GM12875 (cell line): ENCODE measurements around the gene THSD7A.

Source experiments
- H3K4me3 ChIP-seq: one replicate; pipeline ENCODE4 v1.5.1; 2011; ENCODE audit warnings: low read depth, low read length, control low read depth
- CTCF ChIP-seq: IDR thresholded peaks from 2 replicates; pipeline ENCODE4 v1.5.1; 2011; ENCODE audit warnings: low read depth, mild to moderate bottlenecking, control low read depth, inconsistent platforms, low read length, moderate library complexity, borderline replicate concordance; ENCODE audit not compliant: insufficient read depth

The THSD7A gene

GRCh38 chr7:11613292-11613930 lies 218.6 kb downstream of the THSD7A start:
- no peak for TF ChIP-seq CTCF
- no peak overlapping the region for H3K4me3 ChIP-seq

- no peak for TF ChIP-seq CTCF
- no peak overlapping the region for H3K4me3 ChIP-seq
Measured at GRCh38 chr7:11612737-11613136, 219.3 kb downstream of the THSD7A start.

GRCh38 chr7:11609096-11609670 lies 222.8 kb downstream of the THSD7A start:
- no peak for TF ChIP-seq CTCF
- H3K4me3 ChIP-seq = no peak overlapping the region

DNA sequence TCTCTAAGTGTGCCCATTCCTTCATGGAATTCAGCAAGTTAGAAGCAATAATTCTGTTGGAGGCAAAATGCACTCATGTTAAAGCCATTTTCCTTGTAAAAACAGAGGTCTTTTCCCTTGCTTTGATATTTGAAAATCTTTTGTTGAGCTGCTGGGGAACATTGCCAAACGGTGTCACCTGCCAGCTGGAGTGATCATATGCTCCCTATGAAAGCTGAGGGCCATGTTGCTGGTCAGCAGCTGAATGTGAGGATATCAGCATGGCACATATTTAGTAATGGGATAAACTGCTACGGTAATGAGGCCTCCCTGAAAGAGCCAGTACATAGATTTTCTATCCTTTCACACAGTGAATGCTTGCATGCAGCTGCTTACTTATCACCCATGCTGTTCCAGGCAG lies 224.3 kb downstream of the THSD7A start:
- TF ChIP-seq CTCF = no peak
- H3K4me3 ChIP-seq = no peak overlapping the region

DNA sequence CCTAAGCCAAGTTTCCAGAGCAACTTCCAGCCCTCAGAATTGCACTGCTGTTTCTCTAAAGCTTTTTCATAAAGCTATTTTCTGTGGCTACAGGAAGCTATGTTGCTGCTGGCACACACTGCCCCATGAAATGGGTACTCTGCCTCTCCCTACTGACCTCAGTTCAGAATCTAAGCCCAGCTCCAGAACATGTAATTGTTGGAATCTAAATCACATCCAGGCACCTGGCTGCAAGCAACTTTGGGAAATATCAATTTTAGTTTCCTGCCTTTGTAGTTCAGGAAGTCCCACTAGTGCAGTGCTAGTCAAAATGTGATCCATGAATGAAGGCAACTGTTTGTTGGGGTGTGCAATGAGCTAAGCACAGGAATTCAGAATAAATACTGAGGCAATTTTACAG lies 226.2 kb downstream of the THSD7A start:
- TF ChIP-seq CTCF = no peak
- H3K4me3 ChIP-seq = no peak overlapping the region

- H3K4me3 ChIP-seq = no peak overlapping the region
- TF ChIP-seq CTCF = no peak
Measured at GRCh38 chr7:11604505-11604904, 227.5 kb downstream of the THSD7A start.

- H3K4me3 ChIP-seq = no peak overlapping the region
- TF ChIP-seq CTCF = no peak
Measured at GRCh38 chr7:11601761-11602160, 230.2 kb downstream of the THSD7A start.
